OCI-LY1 (cell line): ENCODE measurements around the gene ZSWIM4.

Experiments
- H2AFZ ChIP-seq: fragments of 200-600 bp; sonication (generic), shearing (Covaris generic); 2 replicates; pipeline ENCODE4 v1.6.0; 2014; ENCODE audit warnings: antibody characterized with exemption, mild to moderate bottlenecking, low read length
- H3F3A ChIP-seq: fragments of 200-600 bp; sonication (generic), shearing (Covaris generic); 2 replicates; pipeline ENCODE4 v1.6.0; 2014; ENCODE audit warnings: mild to moderate bottlenecking, antibody characterized with exemption, low read length, moderate library complexity; ENCODE audit not compliant: insufficient read depth
- H3K27ac ChIP-seq: fragments of 200-600 bp; sonication (generic); 2 replicates; pipeline ENCODE4 v1.5.1; 2014; ENCODE audit warnings: low read length, mixed run types, mild to moderate bottlenecking, low read depth; ENCODE audit not compliant: poor library complexity, severe bottlenecking
- H3K27me3 ChIP-seq: fragments of 200-600 bp; sonication (generic); 2 replicates; pipeline ENCODE4 v1.6.0; 2014; ENCODE audit warnings: antibody characterized with exemption, mild to moderate bottlenecking, low read length, moderate library complexity; ENCODE audit not compliant: insufficient read depth
- H3K36me3 ChIP-seq: fragments of 200-600 bp; sonication (generic); 2 replicates; pipeline ENCODE4 v1.6.1; 2014; ENCODE audit warnings: mild to moderate bottlenecking, antibody characterized with exemption, low read length, moderate library complexity, mixed read lengths; ENCODE audit not compliant: insufficient read depth
- H3K4me1 ChIP-seq: fragments of 200-600 bp; sonication (generic); 2 replicates; pipeline ENCODE4 v1.5.1; 2014; ENCODE audit warnings: mild to moderate bottlenecking, low read length, moderate library complexity; ENCODE audit not compliant: insufficient read depth, severe bottlenecking
- H3K4me2 ChIP-seq: fragments of 200-600 bp; sonication (generic), shearing (Covaris generic); 2 replicates; pipeline ENCODE4 v1.6.1; 2014; ENCODE audit warnings: low read length
- H3K4me3 ChIP-seq: fragments of 200-600 bp; sonication (generic); 2 replicates; pipeline ENCODE4 v1.5.1; 2014; ENCODE audit warnings: low read length, low read depth, mild to moderate bottlenecking, mixed read lengths; ENCODE audit not compliant: poor library complexity, severe bottlenecking
- H3K79me2 ChIP-seq: fragments of 200-600 bp; shearing (Covaris generic); 2 replicates; pipeline ENCODE4 v1.6.1; 2016; ENCODE audit warnings: mixed run types, low read length, mixed read lengths; ENCODE audit not compliant: insufficient read depth
- H3K9ac ChIP-seq: fragments of 200-600 bp; sonication (generic), shearing (Covaris generic); 2 replicates; pipeline ENCODE4 v1.6.1; 2014; ENCODE audit warnings: mild to moderate bottlenecking, low read length, mixed read lengths
- H3K9me2 ChIP-seq: fragments of 200-600 bp; sonication (generic), shearing (Covaris generic); 2 replicates; pipeline ENCODE4 v1.6.1; 2014; ENCODE audit warnings: low read depth, mild to moderate bottlenecking, low read length, mixed read lengths
- H3K9me3 ChIP-seq: fragments of 200-600 bp; shearing (Covaris generic); 2 replicates; pipeline ENCODE4 v1.6.1; 2014; ENCODE audit warnings: low read length, mixed read lengths
- H4K20me1 ChIP-seq: fragments of 200-600 bp; sonication (generic), shearing (Covaris generic); 2 replicates; pipeline ENCODE4 v1.6.0; 2016; ENCODE audit warnings: mild to moderate bottlenecking, low read length; ENCODE audit not compliant: insufficient read depth
- EZH2 ChIP-seq: fragments of 200-600 bp; sonication (generic), shearing (Covaris generic); IDR thresholded peaks from 2 replicates; pipeline ENCODE4 v1.8.0; 2017; ENCODE audit warnings: borderline replicate concordance, mixed run types, mild to moderate bottlenecking, antibody characterized with exemption, low read length, moderate library complexity, mixed read lengths
- TF ChIP-seq, protein P1 (sequence below): fragments of 200-600 bp; sonication (generic), shearing (Covaris generic); IDR thresholded peaks from 2 replicates; pipeline ENCODE4 v1.5.1; 2017; ENCODE audit warnings: mild to moderate bottlenecking, antibody characterized with exemption, low read length, moderate library complexity, mixed read lengths

The ZSWIM4 gene

DNA sequence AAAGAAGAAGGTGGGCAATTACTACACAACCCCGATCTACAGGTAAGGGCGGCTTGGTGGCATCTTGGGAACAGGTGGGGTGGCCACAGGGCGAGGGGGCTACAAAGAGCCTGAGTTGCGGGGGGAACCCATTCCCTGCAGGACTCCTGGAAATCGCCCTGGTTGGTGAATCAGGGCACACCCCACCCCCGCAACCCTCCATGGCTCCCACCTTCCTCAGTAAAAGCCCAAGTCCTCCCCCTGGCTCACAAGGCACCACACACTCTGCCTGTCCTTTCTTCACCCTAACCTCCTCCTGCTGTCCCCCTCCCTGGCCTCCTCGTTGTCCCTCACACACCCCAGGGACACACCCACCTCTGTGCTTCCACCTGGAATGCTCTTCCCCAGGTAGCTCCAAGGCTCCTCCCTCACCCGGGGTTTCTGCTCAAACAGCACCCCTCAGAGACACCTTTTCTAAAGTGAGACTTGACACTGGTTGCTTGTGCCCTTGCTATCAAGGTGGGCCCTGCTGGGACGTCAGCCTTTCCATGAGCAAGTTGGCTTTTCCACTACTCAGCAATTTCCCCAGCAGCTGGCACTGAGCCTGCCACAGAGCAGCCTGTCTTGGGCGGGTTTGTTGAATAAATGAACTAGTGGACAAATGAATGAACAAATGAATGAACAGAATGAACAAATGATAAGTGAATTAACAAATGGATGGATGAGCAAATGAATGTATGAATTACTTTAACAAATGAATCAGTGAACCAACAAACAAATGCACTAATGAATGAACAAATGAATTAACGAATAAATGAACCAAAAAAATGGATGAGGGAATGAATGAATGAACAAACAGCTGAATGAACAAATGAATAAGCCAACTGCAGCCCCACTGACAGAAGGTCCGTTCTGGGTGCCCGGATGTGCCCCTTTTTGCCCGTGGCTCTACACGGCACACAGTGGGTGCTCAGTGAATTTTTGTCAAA lies 37.2 kb upstream of the ZSWIM4 start:
- no peaks in the 10 kb centered on the region for H3F3A ChIP-seq
- no peaks in the 10 kb centered on the region for H3K4me1 ChIP-seq
- no peaks in the 10 kb centered on the region for H3K27me3 ChIP-seq
- no peak overlapping the region for H3K4me3 ChIP-seq
- H3K9me3 ChIP-seq: no peaks in the 10 kb centered on the region
- no peak overlapping the region for H3K27ac ChIP-seq
- H3K4me2 ChIP-seq: no peak overlapping the region
- no peaks in the 10 kb centered on the region for H4K20me1 ChIP-seq
- no peaks in the 10 kb centered on the region for H3K9me2 ChIP-seq
- no peak for TF ChIP-seq EZH2
- TF ChIP-seq, protein P1, sequence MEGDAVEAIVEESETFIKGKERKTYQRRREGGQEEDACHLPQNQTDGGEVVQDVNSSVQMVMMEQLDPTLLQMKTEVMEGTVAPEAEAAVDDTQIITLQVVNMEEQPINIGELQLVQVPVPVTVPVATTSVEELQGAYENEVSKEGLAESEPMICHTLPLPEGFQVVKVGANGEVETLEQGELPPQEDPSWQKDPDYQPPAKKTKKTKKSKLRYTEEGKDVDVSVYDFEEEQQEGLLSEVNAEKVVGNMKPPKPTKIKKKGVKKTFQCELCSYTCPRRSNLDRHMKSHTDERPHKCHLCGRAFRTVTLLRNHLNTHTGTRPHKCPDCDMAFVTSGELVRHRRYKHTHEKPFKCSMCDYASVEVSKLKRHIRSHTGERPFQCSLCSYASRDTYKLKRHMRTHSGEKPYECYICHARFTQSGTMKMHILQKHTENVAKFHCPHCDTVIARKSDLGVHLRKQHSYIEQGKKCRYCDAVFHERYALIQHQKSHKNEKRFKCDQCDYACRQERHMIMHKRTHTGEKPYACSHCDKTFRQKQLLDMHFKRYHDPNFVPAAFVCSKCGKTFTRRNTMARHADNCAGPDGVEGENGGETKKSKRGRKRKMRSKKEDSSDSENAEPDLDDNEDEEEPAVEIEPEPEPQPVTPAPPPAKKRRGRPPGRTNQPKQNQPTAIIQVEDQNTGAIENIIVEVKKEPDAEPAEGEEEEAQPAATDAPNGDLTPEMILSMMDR: no peak
- no peak overlapping the region for H2AFZ ChIP-seq
- H3K79me2 ChIP-seq: no peaks in the 10 kb centered on the region
- no peak overlapping the region for H3K9ac ChIP-seq
- H3K36me3 ChIP-seq: peaks cover 53% of the 10 kb centered on the region

GRCh38 chr19:13758795-13759194 lies 36.4 kb upstream of the ZSWIM4 start:
- Histone ChIP-seq H3K27ac (no peak overlapping the region), H4K20me1 (no peaks in the 10 kb centered on the region), H3K9ac (no peak overlapping the region), H3K9me2 (no peaks in the 10 kb centered on the region), H3K27me3 (no peaks in the 10 kb centered on the region), H3F3A (no peaks in the 10 kb centered on the region), H3K79me2 (no peaks in the 10 kb centered on the region), H3K4me1 (peaks cover under 1% of the 10 kb centered on the region), H3K4me3 (no peak overlapping the region), H2AFZ (no peak overlapping the region), H3K4me2 (no peak overlapping the region), H3K36me3 (peaks cover 52% of the 10 kb centered on the region), H3K9me3 (no peaks in the 10 kb centered on the region)
- TF ChIP-seq, protein P1: no peak
- no peak for TF ChIP-seq EZH2

DNA sequence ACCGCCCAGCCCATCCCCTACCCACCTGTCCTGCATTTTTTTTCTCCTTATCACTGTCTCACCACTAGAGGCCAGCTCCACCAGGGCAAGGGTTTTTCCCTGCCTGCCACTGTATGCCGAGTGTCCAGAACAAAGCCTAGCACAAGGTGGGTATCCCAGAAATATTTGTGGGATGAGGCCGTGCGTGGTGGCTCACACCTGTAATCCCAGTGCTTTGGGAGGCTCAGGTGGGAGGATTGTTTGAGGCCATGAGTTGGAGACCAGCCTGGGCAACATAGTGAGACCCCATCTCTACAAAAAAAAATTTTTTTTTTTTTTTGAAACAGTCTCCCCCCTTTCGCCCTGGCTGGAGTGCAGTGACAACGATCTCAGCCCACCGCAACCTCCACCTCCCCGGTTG lies 33.8 kb upstream of the ZSWIM4 start:
- H3K27ac ChIP-seq: no peak overlapping the region
- no peak overlapping the region for H3K4me2 ChIP-seq
- no peaks in the 10 kb centered on the region for H3K9me2 ChIP-seq
- no peak for TF ChIP-seq EZH2
- TF ChIP-seq, protein P1: no peak
- no peaks in the 10 kb centered on the region for H3K79me2 ChIP-seq
- no peaks in the 10 kb centered on the region for H3K27me3 ChIP-seq
- H3K9ac ChIP-seq: no peak overlapping the region
- peaks cover 13% of the 10 kb centered on the region for H3K4me1 ChIP-seq
- no peaks in the 10 kb centered on the region for H4K20me1 ChIP-seq
- no peaks in the 10 kb centered on the region for H3K9me3 ChIP-seq
- no peaks in the 10 kb centered on the region for H3F3A ChIP-seq
- H3K36me3 ChIP-seq: peaks cover 30% of the 10 kb centered on the region
- H3K4me3 ChIP-seq: no peak overlapping the region
- no peak overlapping the region for H2AFZ ChIP-seq
